NCI-H446 treated with DMSO at 0.1 percent for 48 hours (cell line): ENCODE measurements around the gene DIDO1.
"Not testable (repeated sequence)": the region's sequence is repeated elsewhere in the genome, so short reads cannot be mapped to it uniquely, and the experiment has no call there.

Experiments
- DNase-seq: peaks from one replicate; lab custom pipeline; 2025; lab: John Stamatoyannopoulos, UW

DIDO1 gene

GRCh38 chr20:62879275-62880146 lies 46.8 kb downstream of the DIDO1 start:
- DNase-seq, result no peak

- no peak for DNase-seq
Observed at GRCh38 chr20:62878244-62879038, 47.9 kb downstream of the DIDO1 start.

- no peak for DNase-seq
Observed at GRCh38 chr20:62876902-62877816, 49.1 kb downstream of the DIDO1 start.

DNA sequence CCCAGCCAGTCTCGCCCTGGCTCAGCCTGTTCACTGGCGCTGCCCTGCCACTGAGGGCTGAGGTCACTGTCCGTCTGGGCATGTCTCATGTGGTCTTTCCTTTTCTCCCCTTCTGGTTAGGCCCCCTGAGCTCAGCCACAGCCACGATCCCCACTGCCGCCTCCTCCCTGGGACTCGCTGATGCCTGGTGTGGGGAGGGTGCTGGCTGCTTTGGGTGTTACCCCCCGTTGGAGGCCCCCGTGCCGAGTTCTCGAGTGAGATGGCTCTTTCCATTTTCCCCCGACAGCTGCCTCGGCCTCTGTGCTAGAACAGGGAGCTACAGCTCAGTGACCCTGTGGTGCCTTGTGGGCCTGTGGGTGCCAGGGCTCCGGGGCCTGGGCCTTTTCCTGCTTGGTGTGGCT lies 49.8 kb downstream of the DIDO1 start:
- no peak for DNase-seq

DNA sequence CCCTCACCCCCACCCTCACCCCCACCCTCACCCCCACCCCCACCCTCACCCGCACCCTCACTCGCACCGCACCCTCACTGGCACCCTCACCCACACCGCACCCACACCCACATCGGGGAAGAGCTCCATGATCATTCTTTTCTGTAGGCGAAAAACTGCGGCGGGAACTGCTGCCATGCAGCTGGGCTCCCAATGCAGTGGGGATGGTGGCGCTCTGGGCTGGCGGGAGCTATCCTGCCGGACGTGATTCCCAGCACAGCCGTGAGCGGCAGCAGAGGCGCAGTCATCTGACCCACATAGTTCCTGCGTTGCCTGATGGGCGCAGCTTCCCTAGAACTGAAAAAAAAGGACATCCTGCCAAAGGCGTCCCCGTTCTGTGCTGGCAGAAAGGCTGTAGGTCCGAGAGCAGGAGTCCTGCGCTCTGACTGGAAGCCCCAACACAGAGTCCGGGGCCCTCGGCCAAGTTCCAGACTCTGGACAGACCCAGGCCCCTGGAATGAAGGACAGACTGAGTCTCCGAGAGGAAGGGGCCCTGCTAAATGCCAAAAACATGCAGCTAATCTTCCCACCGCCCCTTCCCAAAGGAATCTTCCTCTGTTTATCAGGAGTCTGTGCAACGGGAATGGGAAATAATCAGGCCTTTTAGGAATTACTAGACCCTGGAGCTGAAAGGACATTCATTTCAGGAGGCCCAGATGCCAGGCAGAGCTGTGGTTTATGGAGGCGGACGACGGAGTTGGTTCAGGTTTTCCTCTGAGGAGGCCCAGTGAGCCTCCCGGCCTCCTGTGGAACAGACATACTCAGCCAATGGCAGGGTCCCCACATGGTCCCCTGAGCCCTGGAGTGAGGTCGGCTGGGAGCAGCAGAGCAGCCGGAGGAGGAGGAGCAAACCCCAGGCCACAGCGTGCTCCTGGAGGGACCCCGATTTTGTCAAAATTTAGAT lies 50.6 kb downstream of the DIDO1 start:
- DNase-seq, result peak; percentile 43

- no peak for DNase-seq
Observed at GRCh38 chr20:62874964-62875344, 51.4 kb downstream of the DIDO1 start.

DNA sequence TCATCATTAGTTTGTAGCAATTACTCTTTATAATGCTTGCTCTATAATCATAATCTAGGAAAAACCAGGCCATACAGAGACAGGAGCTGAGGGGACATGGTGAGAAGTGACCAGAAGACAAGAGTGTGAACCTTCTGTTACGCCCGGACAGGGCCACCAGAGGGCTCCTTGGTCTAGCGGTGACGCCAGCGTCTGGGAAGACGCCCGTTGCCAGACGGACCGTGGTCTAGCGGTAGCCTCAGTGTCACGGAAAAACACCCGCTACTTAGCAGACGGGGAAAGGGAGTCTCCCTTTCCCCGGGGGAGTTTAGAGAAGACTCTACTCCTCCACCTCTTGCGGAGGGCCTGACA lies 52.6 kb downstream of the DIDO1 start:
- not testable (repeated sequence) for DNase-seq

DNA sequence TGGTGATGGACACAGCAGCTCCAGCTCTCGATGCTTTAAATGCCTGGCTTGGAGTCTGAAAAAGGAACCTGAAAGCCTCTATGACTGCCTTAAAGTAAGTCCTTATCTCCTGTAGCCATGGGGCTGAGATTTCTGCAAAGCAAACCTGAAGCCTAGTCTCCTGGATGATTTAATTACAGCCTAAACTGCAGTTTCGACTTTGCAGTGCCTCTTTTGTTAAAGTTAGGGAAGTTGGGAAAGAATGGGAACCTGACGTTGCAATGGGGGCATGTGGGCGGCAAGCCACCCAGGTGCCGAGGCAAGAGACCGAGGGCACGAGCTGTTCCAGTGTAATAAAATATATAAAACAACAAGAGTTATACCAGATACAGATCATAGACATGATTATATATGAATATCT lies 53.0 kb downstream of the DIDO1 start:
- no peak for DNase-seq

DNA sequence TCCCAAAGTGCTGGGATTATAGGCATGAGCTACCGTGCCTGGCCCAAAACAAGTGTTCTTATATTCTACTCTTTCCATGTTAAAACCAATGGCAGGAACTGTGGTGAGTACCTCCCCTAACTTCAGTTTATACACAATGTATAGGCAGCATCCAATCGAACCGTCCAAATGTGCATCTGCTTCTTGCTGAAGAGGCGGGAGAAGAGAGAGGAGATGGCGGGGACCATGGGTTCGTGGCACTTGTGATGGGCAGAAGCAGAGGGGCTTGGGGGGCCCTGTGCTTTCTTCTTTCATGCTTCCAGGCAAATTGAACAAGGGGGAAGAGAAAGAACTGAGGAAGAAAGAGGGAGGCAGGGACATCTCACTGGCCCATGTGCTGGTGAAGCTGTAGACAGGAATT lies 53.4 kb downstream of the DIDO1 start:
- DNase-seq, result no peak

DNA sequence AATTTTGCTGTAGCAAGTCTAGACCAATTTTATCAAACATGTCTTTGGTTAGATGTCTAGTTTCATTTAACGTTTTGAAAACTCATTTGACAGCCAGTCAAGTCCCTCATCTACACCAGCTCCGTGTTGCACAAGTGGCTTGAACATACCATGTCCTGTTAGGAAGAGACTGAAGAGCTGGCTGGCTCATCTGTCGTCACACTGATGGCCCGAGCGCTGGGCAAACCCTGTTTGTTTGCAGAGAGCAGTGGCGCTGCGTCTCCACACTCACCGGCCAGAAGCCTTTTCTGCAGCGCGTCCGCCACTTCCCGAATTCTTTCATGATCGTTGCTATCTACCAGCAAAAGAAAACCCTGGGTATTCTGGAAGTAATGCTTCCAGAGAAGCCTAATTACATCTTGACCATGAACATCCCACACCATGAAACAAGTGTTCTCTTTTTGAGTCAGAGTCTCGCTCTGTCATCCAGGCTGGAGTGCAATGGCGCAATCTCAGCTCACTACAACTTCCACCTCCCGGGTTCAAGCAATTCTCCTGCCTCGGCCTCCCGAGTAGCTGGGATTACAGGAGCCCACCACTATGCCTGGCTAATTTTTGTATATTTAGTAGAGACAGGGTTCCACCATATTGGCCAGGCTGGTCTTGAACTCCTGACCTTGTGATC lies 54.0 kb downstream of the DIDO1 start:
- no peak for DNase-seq

DNA sequence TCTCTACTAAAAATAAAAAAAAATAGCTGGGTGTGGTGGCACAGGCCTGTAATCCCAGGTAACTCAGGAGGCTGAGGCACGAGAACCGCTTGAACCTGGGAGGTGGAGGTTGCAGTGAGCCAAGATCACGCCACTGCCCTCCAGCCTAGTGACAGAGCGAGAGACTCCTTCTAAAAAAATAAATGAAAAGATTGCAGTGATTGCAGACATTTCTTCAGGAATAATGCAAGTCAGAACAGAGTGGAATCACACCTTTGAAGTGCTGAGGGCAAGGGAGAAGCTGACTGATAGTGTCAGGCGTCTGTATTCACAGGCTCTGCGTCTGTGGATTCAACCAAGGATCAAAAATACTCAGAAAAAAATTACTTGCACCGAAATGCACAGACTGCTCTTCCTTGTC lies 62.1 kb downstream of the DIDO1 start:
- DNase-seq, result no peak

GRCh38 chr20:62861726-62862336 lies 64.5 kb downstream of the DIDO1 start, which contains the start of gene TCFL5:
TSS of gene TCFL5 (minus strand) at chr20:62861822. CDS start at chr20:62861670, 152 bp downstream.
- no peak for DNase-seq

- no peak for DNase-seq
Observed at GRCh38 chr20:62860924-62861691, 65.2 kb downstream of the DIDO1 start.

DNA sequence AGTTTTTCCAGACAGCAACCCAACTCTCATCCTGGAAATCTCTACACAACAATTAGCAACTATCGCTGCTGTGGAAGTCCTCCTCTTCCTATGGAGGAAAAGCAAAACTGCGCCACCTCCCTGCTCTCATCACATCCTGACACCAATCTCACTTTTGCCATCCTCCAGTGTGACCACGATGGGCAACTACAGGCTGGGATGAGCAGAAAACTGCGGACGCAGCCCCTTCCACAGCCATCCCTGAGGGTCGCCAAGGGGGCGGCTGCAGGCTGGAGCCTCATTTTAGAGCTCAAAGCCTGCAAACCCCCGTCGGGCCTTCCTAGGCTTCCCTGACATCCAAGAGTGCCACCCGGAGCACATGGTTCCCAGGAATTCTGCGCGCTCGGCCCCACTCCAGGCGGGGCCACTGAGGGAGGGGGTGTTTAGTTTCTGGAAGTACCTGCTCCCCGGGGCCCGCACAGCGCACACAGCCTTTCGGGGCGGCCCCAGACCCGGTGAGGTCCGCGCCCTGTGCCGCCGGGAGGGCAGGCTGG lies 65.8 kb downstream of the DIDO1 start:
- DNase-seq, result no peak

GRCh38 chr20:62859721-62860120 lies 66.6 kb downstream of the DIDO1 start:
- DNase-seq, result no peak

- no peak for DNase-seq
Observed at GRCh38 chr20:62858058-62858830, 68.1 kb downstream of the DIDO1 start.

DNA sequence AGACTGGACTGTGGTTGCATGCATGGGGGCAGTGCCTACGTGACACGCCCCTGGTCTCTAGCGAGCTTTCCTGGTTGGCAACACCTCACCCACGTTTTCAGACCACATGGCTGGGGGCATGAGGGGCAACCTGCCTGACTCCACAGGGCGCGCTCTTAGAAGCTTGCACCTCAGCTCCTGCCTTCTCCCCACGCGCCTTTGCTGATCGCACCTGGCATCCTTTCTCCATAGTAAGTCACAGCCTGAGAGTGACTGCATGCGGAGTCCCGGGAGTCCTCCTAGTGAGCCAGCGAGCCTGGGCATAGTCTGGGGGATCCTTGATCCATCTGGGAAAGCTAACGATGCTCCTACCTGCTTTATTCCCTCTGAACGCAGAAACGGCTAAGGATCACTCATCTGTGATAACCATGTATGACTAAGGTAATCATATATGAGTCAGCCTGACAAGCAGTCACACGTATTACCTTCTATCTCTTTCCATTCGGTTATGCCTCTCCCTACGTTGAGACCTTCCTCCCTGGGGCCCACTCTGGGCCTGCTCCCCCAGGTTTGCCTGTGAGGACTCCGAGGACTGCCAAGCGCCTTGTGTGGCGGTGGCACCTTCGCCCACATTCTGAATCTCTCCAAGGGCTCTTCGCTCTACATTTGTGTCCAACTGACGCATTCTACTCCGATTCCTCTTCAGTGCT lies 69.2 kb downstream of the DIDO1 start:
- no peak for DNase-seq

DNA sequence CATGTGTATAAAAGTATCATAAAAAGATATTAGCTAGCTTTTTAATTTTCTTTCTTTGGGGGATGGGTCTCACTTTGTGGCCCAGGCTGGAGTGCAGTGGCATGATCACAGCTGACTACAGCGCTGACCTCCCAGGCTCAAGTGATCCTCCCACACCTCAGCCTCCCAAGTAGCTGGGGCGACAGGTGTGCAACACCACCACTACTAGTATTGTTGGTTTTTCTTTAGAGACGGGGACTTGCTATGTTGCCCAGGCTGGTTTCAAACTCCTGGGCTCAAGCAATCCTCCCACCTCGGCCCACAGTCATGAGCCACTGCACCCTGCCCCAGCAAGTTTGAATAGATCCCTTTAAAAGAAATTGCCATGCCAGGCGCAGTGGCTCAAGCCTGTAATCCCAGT lies 71.2 kb downstream of the DIDO1 start:
- DNase-seq, result no peak
